Measurements from ENCODE around the gene CDK1. TPM values are rescaled to one million over a fixed set of nuclear protein-coding genes. Genes with fewer than 3 reads are reported as not detected.

The CDK1 gene
- total RNA-seq, 1 experiment from 2014 or later = 237 TPM

GRCh38 chr10:60777696-60778213, 523 bp upstream of the CDK1 start:
- no peak for DNase-seq (ENCODE audit: low spot score)

- no peak for DNase-seq (ENCODE audit: low spot score)
These were observed 906 bp downstream of the CDK1 start for GRCh38 chr10:60778971-60779796.

GRCh38 chr10:60781661-60782060, 3.4 kb downstream of the CDK1 start:
- DNase-seq (ENCODE audit: low spot score) = no peak

GRCh38 chr10:60784641-60785040, 6.4 kb downstream of the CDK1 start:
- DNase-seq (ENCODE audit: low spot score) = no peak

- DNase-seq (ENCODE audit: low spot score) = no peak
These were observed 10.3 kb downstream of the CDK1 start for GRCh38 chr10:60788544-60788943.

- no peak for DNase-seq (ENCODE audit: low spot score)
These were observed 11.1 kb downstream of the CDK1 start for GRCh38 chr10:60789340-60789739.

- DNase-seq (ENCODE audit: low spot score) = no peak
These were observed 16.7 kb downstream of the CDK1 start for GRCh38 chr10:60794953-60795352.

- DNase-seq (ENCODE audit: low spot score) = no peak
These were observed 17.4 kb downstream of the CDK1 start for GRCh38 chr10:60795465-60796202.

GRCh38 chr10:60796481-60796880, 18.2 kb downstream of the CDK1 start:
- no peak for DNase-seq (ENCODE audit: low spot score)

GRCh38 chr10:60797200-60797599, 18.9 kb downstream of the CDK1 start:
- DNase-seq (ENCODE audit: low spot score) = no peak

GRCh38 chr10:60798031-60798430, 19.8 kb downstream of the CDK1 start:
- DNase-seq (ENCODE audit: low spot score) = no peak

GRCh38 chr10:60798870-60799269, 20.6 kb downstream of the CDK1 start:
- DNase-seq (ENCODE audit: low spot score) = no peak

GRCh38 chr10:60799971-60800650, 21.8 kb downstream of the CDK1 start:
- DNase-seq (ENCODE audit: low spot score) = no peak

GRCh38 chr10:60800918-60801317, 22.6 kb downstream of the CDK1 start:
- DNase-seq (ENCODE audit: low spot score) = no peak

- DNase-seq (ENCODE audit: low spot score) = peak; percentile 72
These were observed 23.2 kb downstream of the CDK1 start for GRCh38 chr10:60801522-60801921.

GRCh38 chr10:60803433-60803832, 25.2 kb downstream of the CDK1 start:
- no peak for DNase-seq (ENCODE audit: low spot score)

GRCh38 chr10:60803865-60804264, 25.6 kb downstream of the CDK1 start:
- no peak for DNase-seq (ENCODE audit: low spot score)

- DNase-seq (ENCODE audit: low spot score) = no peak
These were observed 28.6 kb downstream of the CDK1 start for GRCh38 chr10:60806921-60807320.

GRCh38 chr10:60807499-60807898, 29.2 kb downstream of the CDK1 start:
- DNase-seq (ENCODE audit: low spot score) = no peak

GRCh38 chr10:60808036-60808435, 29.8 kb downstream of the CDK1 start:
- DNase-seq (ENCODE audit: low spot score) = no peak

GRCh38 chr10:60809157-60809556, 30.9 kb downstream of the CDK1 start:
- peak; percentile 15 for DNase-seq (ENCODE audit: low spot score)

GRCh38 chr10:60810437-60811182, 32.3 kb downstream of the CDK1 start:
- peak; percentile 45 for DNase-seq (ENCODE audit: low spot score)
